HepG2 (cell line): ENCODE results near the gene TMCC1. TPM values are rescaled to one million over a fixed set of nuclear protein-coding genes. Genes with fewer than 3 reads are reported as not detected.

Experiments
- FOXM1 ChIP-seq: sonication (generic); formaldehyde crosslinking; IDR thresholded peaks from 2 replicates; pipeline ENCODE4 v1.5.0; 2020; ENCODE audit warnings: missing genetic modification reagents
- GRHL1 ChIP-seq: sonication (generic); formaldehyde crosslinking; conservative IDR thresholded peaks from 2 replicates; pipeline ENCODE4 v1.8.0; 2022; ENCODE audit warnings: missing genetic modification reagents
- HOXA7 ChIP-seq: sonication (generic); formaldehyde crosslinking; IDR thresholded peaks from 2 replicates; pipeline ENCODE4 v1.8.1; 2022; ENCODE audit warnings: mild to moderate bottlenecking, missing genetic modification reagents, moderate library complexity
- PBX3 ChIP-seq: sonication (generic); formaldehyde crosslinking; IDR thresholded peaks from 2 replicates; pipeline ENCODE4 v1.8.1; 2023; ENCODE audit warnings: missing genetic modification reagents, inconsistent platforms, borderline replicate concordance
- POLR2AphosphoS5 ChIP-seq: IDR thresholded peaks from 2 replicates; pipeline ENCODE4 v1.6.1; 2012; ENCODE audit warnings: low read depth, low read length
- RAD51 ChIP-seq: fragments of 450-650 bp; IDR thresholded peaks from 2 replicates; pipeline ENCODE4 v1.6.1; 2016; ENCODE audit warnings: borderline replicate concordance
- REPIN1 ChIP-seq: sonication (generic); formaldehyde crosslinking; IDR thresholded peaks from 2 replicates; pipeline ENCODE4 v1.8.0; 2022; ENCODE audit warnings: missing genetic modification reagents, low read depth, mild to moderate bottlenecking, borderline replicate concordance
- SRSF4 ChIP-seq: fragments of 200-400 bp; formaldehyde crosslinking; IDR thresholded peaks from one replicate; pipeline ENCODE4 v1.6.1; 2018; ENCODE audit warnings: mild to moderate bottlenecking, low read depth, low read length, moderate library complexity; ENCODE audit not compliant: poor library complexity, severe bottlenecking
- USF2 ChIP-seq, 2 experiments: sonication (generic) in 1 of 2; formaldehyde crosslinking in 1 of 2; IDR thresholded peaks; 2 replicates each; pipeline versions ENCODE4 v1.5.1 to v1.6.1; 2011 to 2020; ENCODE audit warnings: borderline replicate concordance in 1 of 2, low read depth in 1 of 2, low read length in 1 of 2, mild to moderate bottlenecking in 1 of 2, missing genetic modification reagents in 1 of 2, moderate library complexity in 1 of 2
- ZFP36 ChIP-seq: fragments of 150-350 bp; IDR thresholded peaks from 2 replicates; pipeline ENCODE4 v1.6.1; 2018; ENCODE audit warnings: borderline replicate concordance, low read length, low read depth; ENCODE audit not compliant: partially characterized antibody
- ZNF512B ChIP-seq: sonication (generic); formaldehyde crosslinking; IDR thresholded peaks from 2 replicates; pipeline ENCODE4 v1.5.1; 2020; ENCODE audit warnings: missing genetic modification reagents, mild to moderate bottlenecking, borderline replicate concordance
- ZNF660 ChIP-seq: sonication (generic); formaldehyde crosslinking; IDR thresholded peaks from 2 replicates; pipeline ENCODE4 v1.5.1; 2020; ENCODE audit warnings: mild to moderate bottlenecking, low read depth, missing genetic modification reagents, borderline replicate concordance
- ZNF670 ChIP-seq: sonication (generic); formaldehyde crosslinking; IDR thresholded peaks from 2 replicates; pipeline ENCODE4 v1.8.0; 2022; ENCODE audit warnings: mild to moderate bottlenecking, missing genetic modification reagents, borderline replicate concordance
- ZNF674 ChIP-seq: sonication (generic); formaldehyde crosslinking; IDR thresholded peaks from 2 replicates; pipeline ENCODE4 v1.5.0; 2020; ENCODE audit warnings: low read depth, mild to moderate bottlenecking, missing genetic modification reagents
- ZNF703 ChIP-seq: sonication (generic); formaldehyde crosslinking; IDR thresholded peaks from 2 replicates; pipeline ENCODE4 v1.5.1; 2020; ENCODE audit warnings: missing genetic modification reagents, mild to moderate bottlenecking, moderate library complexity, borderline replicate concordance
- ZNF775 ChIP-seq: sonication (generic); formaldehyde crosslinking; IDR thresholded peaks from 2 replicates; pipeline ENCODE4 v1.4.0; 2020; ENCODE audit warnings: missing genetic modification reagents, mild to moderate bottlenecking, moderate library complexity, borderline replicate concordance
- ZNF850 ChIP-seq: sonication (generic); formaldehyde crosslinking; conservative IDR thresholded peaks from 2 replicates; pipeline ENCODE4 v1.9.0; 2021; ENCODE audit warnings: mild to moderate bottlenecking, missing genetic modification reagents
- polyA plus RNA-seq, 8 experiments: library from polyadenylated mRNA; depleted of rRNA in 3 of 8; stranded (reverse) in 7 of 8; unstranded in 1 of 8; fragments of >200 nt; fragmentation: Illumina TruSeq in 4 of 8; extraction: Trizol in 4 of 8; gene quantifications; 2 replicates each; pipeline versions ENCODE4 v1.2.1 to v1.2.3, GENCODE V29; 2011 to 2016; ENCODE audit warnings: low read depth in 4 of 8, missing spikeins in 1 of 8, mixed read lengths in 1 of 8; ENCODE audit not compliant: insufficient read depth in 1 of 8
- total RNA-seq, 5 experiments: library from RNA; depleted of rRNA; stranded (reverse); fragments of >200 nt; fragmentation: Illumina TruSeq; extraction: Trizol; gene quantifications; 2 replicates each; pipeline ENCODE4 v1.2.3, GENCODE V29; 2016; ENCODE audit warnings: low read depth in 1 of 5

Gene TMCC1
- total and polyA plus RNA-seq, 2 of the 13 experiments (the other 11 are each of a cell fraction or from before 2014, with no cell fraction given) = 12.1 to 264 TPM

GRCh38 chr3:129606636-129607390 lies 286.7 kb downstream of the TMCC1 start, which contains the start of gene PLXND1 (continued):
- TF ChIP-seq HOXA7 (CRISPR knock-in tag) (no peak), ZNF703 (no peak), GRHL1 (CRISPR knock-in tag) (no peak), ZFP36 (no peak), REPIN1 (no peak), USF2 (IDR thresholded peaks at IDR 0.05; ENCODE audit: low read depth, low read length) (no peak), USF2 (CRISPR knock-in tag; IDR thresholded peaks at IDR 0.05; ENCODE audit: borderline replicate concordance) (no peak), ZNF512B (CRISPR knock-in tag) (no peak), ZNF670 (no peak), PBX3 (no peak), ZNF674 (CRISPR knock-in tag) (no peak), ZNF850 (CRISPR knock-in tag) (no peak), ZNF775 (CRISPR knock-in tag) (no peak), RAD51 (no peak), FOXM1 (no peak), POLR2AphosphoS5 (peak; percentile 60; the same call in 1 of the 2 replicates), SRSF4 (no peak), ZNF660 (CRISPR knock-in tag) (no peak)
